Measurements from ENCODE around the gene SLX4IP.

SLX4IP gene

DNA sequence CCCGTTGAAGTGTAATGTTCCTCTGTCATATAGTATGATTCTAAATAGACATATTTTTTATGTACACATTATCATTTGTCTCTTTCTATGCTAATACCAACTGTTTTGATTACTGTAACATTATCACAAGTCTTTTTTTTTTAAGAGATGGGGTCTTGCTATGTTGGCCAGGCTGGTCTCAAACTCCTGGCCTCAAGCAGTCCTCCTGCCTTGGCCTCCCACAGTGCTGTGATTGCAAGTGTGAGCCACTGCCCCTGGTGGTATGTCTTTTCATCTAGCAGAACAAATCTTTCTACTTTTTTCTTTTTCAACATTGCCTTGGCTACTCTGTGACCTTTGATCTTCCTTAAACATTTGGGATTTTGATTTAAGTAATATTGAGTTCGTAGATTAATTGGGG, 57.7 kb downstream of the SLX4IP start:
- DNase-seq (ENCODE audit: low read depth in 2 of 2, low spot score in 1 of 2): no peak

- no peak for DNase-seq (ENCODE audit: low read depth in 2 of 2, low spot score in 1 of 2)
These were observed 60.1 kb downstream of the SLX4IP start for GRCh38 chr20:10495173-10495572.

DNA sequence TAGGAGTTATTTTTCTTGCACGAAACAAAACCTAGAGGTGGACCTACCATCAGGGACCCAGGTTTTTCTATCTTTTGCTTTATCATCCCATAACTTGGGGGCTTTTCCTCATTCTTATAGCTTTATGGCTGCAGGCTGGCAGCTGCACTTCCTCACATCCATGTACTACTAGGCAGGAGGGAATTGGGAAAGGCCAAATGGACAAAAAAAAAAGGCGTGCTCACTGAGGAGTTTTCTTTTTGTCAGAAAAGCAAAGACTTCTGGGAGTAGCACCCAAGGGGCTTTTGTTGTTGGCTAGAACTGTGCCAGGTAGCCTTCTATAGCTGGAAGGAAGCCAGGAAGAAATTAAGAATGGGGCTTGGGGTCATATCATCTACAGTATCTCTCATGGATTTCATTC, 61.4 kb downstream of the SLX4IP start:
- no peak for DNase-seq (ENCODE audit: low read depth in 2 of 2, low spot score in 1 of 2)

DNA sequence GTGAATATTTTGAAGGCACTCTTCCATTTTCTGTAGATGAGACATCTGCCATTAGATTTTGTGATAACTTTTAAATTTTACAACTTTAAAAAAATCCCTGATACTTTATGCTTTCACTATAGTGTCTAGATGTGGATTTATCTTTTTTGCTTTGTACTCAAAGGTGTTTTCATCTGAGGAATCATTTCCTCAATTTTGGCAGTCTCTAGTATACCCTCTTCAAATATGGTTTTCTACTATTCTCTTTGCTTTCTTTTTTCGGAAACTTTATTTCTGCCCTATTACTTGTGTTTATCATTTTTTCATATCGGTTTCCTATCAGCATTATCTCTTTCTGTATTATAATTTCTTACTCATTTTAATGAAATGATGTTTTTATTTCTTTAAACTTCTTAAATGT, 62.2 kb downstream of the SLX4IP start:
- no peak for DNase-seq (ENCODE audit: low read depth in 2 of 2, low spot score in 1 of 2)

GRCh38 chr20:10497791-10498190, 62.7 kb downstream of the SLX4IP start:
- DNase-seq (ENCODE audit: low read depth in 2 of 2, low spot score in 1 of 2): no peak

DNA sequence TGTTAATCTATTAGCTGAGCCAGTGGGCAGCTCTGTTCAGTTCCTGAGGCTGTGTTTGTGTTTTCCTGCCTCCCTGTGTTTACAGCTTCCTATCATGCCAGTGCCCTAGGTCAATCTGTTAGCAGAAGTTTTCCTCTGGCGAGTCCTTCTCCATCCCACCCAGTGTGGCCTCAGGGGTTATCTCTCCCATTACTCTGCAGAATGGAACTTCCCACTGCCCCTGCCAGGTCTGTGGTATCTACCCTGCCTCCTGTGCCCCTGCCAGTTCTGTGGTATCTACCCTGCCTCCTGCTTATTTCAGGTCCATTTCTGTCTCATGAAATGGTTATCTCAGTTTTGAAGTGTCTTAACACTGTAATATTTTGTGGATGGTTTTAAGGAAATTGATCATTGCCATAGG, 63.1 kb downstream of the SLX4IP start:
- DNase-seq (ENCODE audit: low read depth in 2 of 2, low spot score in 1 of 2): no peak

GRCh38 chr20:10501402-10501801, 66.3 kb downstream of the SLX4IP start:
- DNase-seq (ENCODE audit: low read depth in 2 of 2, low spot score in 1 of 2): no peak

DNA sequence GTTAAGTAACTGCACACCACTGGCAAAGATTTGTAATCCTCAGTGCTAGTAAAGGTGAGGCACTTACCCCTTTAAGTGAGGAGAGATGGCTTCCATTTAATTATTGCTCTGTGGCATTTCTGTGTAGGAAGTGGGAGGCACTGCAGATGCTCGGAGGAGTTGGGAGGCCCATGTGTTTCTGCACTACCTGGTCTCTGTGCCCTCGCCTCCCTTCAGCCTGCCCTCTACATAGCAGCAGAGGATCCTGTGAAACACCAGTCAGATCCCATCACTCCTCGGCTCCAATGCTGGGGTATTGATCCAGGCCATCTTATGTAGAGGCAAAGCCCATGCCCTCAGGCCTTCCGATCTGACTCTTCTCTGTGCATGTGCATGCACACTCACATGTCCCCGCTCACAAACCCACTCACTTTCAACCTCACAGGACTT, 67.0 kb downstream of the SLX4IP start:
- DNase-seq (ENCODE audit: low read depth in 2 of 2, low spot score in 1 of 2): no peak

- no peak for DNase-seq (ENCODE audit: low read depth in 2 of 2, low spot score in 1 of 2)
These were observed 69.5 kb downstream of the SLX4IP start for GRCh38 chr20:10504608-10504993.

DNA sequence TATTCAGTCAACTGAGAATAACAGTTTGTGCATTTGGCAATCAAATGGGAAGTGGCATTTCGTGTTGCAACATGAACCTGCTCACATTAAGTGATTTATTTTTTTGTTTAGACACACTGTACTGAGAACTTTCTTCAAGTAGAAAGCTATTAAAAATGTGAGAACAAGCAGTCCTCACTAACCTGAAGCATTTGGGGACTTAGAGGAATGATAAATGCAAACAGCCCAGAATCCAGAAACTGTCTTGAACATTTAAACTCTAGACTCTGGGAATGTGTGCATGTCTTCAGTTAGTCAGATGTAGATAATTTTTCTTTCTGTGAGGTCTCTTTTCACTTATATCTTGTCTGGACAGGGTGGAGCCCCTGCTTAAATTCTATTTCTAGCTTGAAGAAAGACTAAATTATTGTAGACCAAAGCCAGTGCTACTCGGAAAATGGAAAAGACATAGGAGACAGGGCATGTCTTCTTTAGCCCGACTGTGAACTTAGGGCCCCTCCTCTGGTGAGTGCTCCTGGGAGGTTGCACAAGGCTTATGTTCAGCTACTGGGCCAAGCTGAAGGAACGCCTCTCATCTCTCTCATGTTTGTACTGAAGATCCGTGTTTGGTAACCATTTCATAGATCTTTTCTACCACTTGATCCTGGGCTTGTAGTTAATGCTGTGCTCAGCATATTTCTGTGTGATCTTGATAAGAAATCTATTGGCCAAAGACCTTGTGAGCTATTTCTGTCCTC, 70.1 kb downstream of the SLX4IP start:
- DNase-seq (ENCODE audit: low read depth in 2 of 2, low spot score in 1 of 2): no peak

- no peak for DNase-seq (ENCODE audit: low read depth in 2 of 2, low spot score in 1 of 2)
These were observed 70.7 kb downstream of the SLX4IP start for GRCh38 chr20:10505827-10506226.

DNA sequence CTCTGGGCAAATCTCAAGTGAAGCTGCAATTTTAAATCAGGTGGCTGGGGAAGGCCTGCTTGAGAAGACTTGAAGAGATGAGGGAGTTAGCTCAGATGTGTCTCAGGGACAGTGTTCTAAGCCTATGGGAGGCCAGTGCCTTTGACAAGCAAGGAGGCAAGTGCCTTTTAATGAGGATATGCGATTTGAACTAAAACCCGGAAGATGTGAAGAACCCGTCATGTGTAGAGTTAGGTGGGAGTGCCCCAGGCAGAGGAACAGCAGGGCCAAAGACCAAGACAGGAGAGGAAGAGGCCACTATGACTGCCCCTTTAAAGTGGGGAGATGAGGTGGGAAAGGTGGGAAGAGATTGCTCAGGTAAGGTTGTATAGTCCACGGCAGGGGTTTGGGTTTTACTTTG, 71.9 kb downstream of the SLX4IP start:
- DNase-seq (ENCODE audit: low read depth in 2 of 2, low spot score in 1 of 2): no peak

GRCh38 chr20:10508060-10508459, 73.0 kb downstream of the SLX4IP start:
- DNase-seq (ENCODE audit: low read depth in 2 of 2, low spot score in 1 of 2): no peak

DNA sequence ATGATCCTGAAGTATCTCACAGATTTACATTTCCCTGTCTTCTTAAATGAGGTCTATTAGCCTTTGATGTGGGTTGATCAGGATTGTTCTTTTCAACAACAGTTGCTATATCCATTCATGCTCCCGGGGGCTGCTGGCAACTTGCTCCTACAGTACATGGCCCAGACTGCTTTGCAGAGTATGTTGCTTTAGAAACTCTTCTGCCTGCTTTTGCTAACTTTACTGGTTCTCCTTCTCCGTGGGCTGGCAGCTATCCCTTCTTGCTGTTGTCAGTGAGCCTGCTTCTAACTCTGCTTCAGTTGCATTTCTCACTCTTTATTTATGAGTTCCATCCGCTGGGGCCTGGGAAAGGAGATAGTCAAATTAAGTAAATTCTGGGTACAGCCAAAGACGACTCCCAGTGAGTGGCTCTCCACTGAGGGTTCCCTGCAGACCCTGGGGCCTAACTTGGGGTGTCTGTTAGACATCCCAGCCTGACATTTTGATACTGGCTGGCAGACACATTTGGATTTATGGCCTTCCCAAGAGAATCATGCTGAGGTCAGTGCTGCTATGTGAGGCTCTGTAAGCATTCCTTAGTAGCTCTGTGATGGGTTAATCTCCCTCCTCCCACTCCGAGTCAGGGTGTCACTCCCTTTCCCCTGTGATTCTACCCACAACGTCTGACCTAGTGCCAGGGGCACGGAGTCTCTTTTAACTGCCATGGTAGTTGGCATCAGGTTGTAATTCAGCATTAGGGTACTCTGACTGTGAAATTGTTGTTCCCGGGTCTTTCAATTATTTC, 73.6 kb downstream of the SLX4IP start:
- DNase-seq (ENCODE audit: low read depth in 2 of 2, low spot score in 1 of 2): no peak

DNA sequence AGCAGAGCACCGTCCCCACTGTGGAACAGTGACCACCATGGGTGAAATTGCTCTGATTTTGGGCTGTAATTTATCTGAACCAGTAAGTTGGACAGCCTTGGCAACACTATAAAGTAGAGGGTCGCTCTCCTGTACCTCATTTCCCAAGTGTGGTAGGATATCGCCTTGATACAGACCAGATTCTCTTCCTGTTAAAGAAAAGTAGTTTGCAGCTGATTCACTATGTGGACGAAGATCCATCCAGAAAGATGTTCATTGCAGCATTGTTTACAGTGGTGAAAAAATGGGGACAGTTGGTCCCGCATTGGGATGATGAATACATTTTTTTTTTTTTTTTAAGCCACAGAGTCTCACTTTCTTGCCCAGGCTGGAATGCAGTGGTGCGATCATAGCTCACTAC, 74.3 kb downstream of the SLX4IP start:
- DNase-seq (ENCODE audit: low read depth in 2 of 2, low spot score in 1 of 2): no peak

- DNase-seq (ENCODE audit: low read depth in 2 of 2, low spot score in 1 of 2): no peak
These were observed 75.1 kb downstream of the SLX4IP start for GRCh38 chr20:10510216-10510615.

DNA sequence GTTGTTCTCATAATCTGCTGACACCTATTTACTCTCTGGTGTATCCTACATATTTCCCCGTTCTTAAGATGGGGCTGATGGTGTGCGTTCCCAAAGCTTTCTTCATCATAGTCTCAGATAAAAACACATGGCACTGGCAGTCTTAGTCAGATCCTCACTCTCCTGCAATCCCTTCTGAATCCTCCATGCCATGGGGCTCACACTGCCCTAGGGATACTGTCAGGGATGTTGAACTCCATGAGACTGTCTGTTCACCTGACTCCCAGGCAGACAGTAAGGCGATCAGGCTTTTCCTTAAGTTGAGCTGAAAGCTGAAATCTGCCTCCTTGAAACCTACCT, 76.0 kb downstream of the SLX4IP start:
- no peak for DNase-seq (ENCODE audit: low read depth in 2 of 2, low spot score in 1 of 2)

DNA sequence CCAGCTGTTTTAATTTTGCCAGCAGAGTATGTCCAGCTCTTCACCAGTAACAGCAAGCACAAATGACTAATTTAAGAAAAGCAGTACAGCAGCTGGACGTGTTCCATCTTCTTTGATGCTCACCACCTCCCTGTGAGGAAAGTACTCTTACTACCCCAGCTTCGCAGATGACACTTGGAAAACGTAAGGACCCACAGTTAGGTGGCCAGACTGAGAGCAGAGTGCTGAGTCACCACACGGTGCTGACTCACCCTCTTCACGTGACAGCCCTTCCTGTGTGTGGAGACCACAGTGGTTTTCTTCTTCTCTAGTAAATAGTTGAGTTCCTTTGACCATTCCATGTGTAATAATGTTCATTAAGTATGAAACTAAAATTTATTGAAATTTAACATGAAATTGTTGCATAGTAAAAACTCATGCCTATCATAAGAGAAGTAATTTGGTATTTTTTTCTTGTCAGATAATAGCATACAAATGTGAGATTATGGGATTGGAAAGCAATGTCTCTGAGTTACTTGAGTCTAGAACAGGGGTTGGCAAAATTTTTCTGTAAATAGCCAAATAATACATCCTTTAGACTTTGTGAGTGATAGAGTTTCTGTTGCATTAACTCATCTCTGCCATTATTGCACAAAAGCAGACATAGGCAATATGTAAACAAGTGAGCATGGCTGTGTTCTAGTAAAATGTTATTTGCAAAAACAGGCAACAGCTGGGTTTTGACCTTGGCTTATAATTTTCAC, 76.6 kb downstream of the SLX4IP start:
- DNase-seq (ENCODE audit: low read depth in 2 of 2, low spot score in 1 of 2): peak; percentile 27 to 63

- DNase-seq (ENCODE audit: low read depth in 2 of 2, low spot score in 1 of 2): no peak
These were observed 78.0 kb downstream of the SLX4IP start for GRCh38 chr20:10513061-10513460.

DNA sequence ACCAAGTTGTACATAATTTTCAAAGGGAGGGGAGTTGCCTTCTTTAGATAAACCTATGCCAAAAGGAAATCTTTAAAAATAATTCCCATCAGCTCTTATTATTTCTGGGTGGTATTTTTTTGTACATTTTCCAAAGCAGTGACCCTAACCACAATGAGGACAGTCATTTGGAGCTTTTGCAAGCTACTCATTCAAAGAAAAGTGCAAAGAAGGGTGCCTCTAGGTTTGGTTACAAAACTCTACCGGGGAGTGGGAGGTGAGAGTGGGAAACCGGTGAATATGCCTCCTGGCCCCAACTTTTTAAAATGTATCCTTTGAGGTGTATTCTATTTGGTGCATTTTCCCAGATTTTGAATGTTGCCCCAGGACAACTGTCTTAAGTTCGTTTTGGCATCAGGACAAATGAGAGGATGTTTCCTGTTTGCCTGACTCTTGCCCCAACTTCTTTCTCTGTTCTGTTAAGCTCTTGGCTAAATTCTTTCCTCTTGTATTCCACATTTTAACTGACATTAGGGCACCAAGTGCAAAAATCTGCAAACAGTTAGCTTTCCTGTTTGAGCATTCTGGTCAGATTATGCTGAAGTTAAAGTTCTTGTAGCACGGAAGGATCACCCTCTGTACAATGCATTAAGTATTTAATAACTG, 78.9 kb downstream of the SLX4IP start:
- no peak for DNase-seq (ENCODE audit: low read depth in 2 of 2, low spot score in 1 of 2)

- DNase-seq (ENCODE audit: low read depth in 2 of 2, low spot score in 1 of 2): no peak
These were observed 81.4 kb downstream of the SLX4IP start for GRCh38 chr20:10516529-10516928.

Data from stimulated activated CD8-positive, alpha-beta memory T cell treated with anti-CD3 and anti-CD28 coated beads, Interleukin-4, amount 100 ng/mL, for 4 hours (primary cell).